HG02763 (cell line): ENCODE measurements around the gene OXT.
"Not testable (repeated sequence)": the region's sequence is repeated elsewhere in the genome, so short reads cannot be mapped to it uniquely, and the experiment has no call there.

Experiments used
- ATAC-seq: cut with Tn5 transposase; IDR thresholded peaks from one replicate; pipeline ENCODE4 v1.9.1; 2021; ENCODE audit warnings: mild to moderate bottlenecking, moderate library complexity; ENCODE audit not compliant: unreplicated experiment

OXT gene

DNA sequence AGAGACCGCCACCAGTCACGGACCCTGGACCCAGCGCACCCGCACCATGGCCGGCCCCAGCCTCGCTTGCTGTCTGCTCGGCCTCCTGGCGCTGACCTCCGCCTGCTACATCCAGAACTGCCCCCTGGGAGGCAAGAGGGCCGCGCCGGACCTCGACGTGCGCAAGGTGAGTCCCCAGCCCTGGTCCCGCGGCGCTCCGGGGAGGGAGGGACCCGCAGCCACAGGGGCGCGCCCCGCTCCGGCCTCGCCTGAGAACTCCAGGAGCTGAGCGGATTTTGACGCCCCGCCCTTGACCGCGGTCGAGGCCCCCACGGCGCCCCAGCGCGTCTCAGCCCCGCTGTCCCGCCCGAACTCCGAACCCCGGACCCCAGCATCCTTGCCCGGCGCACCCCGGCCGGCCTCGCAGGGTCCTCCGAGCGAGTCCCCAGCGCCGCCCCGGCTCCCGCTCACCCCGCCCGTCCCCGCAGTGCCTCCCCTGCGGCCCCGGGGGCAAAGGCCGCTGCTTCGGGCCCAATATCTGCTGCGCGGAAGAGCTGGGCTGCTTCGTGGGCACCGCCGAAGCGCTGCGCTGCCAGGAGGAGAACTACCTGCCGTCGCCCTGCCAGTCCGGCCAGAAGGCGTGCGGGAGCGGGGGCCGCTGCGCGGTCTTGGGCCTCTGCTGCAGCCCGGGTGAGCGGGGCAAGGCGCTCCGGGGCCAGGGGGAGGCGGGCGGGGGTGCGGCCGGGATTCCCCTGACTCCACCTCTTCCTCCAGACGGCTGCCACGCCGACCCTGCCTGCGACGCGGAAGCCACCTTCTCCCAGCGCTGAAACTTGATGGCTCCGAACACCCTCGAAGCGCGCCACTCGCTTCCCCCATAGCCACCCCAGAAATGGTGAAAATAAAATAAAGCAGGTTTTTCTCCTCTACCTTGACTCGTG, at the start of gene OXT:
Gene OXT, plus strand, starts transcription at position 11 of the 920 bp plus-strand sequence. Its CDS starts 36 bp downstream, at position 47.
- no peak for ATAC-seq

DNA sequence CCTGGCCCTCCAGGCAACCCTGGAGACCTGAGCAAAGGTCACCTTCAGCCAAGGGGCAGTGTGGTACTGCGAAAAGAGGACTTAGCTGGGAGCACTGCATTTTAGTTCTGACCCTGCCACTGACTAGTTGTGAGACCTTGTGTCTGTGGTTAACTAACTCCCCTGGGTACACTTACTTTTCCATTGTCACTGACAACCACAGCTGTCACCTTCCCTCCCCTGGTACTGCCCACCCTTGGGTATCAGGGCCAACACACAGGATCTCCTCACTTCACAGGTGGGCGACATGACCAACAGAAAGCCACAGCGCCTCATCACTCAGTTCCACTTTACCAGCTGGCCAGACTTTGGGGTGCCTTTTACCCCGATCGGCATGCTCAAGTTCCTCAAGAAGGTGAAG, 49.6 kb upstream of the OXT start:
- no peak for ATAC-seq

DNA sequence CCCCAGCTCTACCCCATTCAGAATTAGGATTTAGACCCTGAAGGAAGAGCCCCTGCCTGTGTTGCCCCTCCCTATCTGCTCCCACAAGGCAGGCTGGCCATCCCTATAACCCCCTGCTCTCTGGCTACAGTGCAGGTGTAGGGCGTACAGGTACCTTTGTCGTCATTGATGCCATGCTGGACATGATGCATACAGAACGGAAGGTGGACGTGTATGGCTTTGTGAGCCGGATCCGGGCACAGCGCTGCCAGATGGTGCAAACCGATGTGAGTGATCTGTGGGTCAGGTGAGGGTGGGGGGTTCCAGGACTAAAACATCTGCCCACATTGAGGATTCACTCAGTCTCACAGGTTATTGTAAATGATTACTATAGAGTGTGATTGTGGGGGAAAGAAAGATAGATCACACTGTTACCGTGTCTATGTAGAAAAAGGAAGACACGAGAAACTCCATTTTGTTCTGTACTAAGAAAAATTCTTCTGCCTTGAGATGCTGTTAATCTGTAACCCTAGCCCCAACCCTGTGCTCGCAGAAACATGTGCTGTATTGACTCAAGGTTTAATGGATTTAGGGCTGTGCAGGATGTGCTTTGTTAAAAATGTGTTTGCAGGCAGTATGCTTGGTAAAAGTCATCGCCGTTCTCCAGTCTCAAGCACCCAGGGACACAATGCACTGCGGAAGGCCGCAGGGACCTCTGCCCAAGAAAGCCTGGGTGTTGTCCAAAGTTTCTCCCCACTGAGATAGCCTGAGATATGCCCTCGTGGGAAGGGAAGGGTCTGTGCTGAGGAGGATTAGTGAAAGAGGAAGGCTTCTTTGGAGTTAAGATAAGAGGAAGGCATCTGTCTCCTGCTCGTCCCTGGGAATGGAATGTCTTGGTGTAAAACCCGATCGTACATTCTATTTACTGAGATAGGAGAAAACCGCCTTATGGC, 48.6 kb upstream of the OXT start:
- not testable (repeated sequence) for ATAC-seq

- ATAC-seq = no peak
Observed at GRCh38 chr20:3027987-3028386, 43.4 kb upstream of the OXT start.

DNA sequence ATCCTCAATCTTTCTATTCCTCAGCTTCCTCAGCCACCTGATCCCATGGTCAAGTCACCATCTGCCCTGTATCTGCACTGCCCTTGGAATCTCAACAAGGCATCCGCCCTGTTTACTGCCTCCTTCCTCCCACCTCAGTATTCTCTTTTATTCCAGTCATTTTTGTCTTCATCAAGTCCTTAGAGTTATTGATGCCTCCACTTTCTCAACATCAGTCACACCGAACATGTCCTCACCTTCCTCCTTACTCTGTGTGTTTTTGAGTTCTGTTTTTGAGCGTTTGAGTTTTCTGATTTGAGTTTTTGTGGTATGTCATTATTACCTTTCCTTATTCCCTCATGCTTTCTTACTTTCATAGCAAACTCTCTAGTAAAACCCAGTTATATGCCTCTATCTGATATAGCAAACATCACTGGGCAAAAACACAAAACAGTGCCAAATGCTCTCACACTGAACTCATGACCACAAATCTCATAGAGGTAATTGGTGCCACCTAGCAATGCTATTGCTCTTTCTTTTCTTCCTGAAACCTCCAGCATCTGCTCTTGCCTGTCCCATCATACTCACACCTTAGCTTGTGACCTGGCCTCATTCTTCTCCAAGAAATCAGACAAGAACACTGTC, 39.8 kb upstream of the OXT start:
- ATAC-seq = no peak

DNA sequence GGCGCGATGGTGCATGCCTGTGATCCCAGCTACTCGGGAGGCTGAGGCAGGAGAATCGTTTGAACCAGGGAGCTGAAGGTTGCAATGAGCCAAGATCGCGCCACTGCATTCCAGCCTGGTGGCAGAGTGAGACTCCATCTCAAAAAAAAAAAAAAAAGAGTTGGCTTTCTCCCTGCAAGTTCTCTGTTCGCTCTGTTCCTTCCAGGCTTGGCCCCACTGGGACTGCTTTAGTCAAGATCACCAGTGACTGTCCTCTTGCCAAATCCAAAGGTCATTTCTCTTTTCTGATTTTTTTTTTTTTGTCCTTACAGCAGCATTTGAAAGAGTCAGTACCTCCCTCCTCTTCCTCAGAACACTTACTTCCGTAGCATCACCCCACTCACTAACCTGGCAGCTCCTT, 38.8 kb upstream of the OXT start:
- ATAC-seq = no peak

DNA sequence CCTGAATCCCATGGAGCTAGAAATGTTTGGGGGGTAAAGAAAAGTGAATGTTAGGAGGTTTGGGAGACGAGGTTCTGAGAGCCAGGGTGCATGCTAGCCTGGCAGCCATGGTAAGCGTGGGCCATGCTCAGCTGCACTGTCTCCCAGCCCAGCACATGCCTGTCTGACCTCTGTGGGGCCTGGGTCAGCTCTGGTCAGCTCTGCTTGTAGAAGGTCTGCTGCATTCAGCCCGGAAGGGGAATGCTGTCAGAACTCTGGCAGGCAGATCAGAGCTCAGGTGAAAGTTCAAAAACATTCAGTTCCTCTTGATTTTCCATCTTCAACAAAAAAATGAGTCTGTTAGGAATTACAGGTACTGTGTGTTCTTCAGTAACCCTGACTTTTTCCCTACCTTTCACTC, 33.8 kb upstream of the OXT start:
- no peak for ATAC-seq

GRCh38 chr20:3038454-3038853, 33.0 kb upstream of the OXT start:
- ATAC-seq = no peak

DNA sequence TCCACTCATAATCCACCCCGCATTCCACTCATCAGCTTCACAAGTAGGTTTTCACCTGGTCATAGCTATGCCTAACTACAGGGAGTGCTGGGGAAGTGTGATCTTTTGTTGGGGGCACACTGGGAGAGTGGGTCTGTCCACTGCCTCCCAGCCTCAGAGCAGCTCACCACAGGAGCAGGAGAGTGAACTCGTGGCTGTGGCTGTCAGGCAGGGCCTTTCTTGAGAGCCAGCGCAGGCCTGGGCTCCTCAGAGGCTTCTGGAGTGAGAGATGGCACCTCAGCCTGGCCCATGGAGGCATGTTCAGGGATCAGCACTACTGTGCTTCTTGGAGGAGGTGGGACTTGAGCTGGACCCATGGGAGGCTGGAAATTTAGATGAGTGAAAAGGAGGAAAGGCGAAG, 32.0 kb upstream of the OXT start:
- no peak for ATAC-seq

- ATAC-seq = no peak
Observed at GRCh38 chr20:3040086-3040485, 31.3 kb upstream of the OXT start.

- no peak for ATAC-seq
Observed at GRCh38 chr20:3041854-3042409, 29.5 kb upstream of the OXT start.

DNA sequence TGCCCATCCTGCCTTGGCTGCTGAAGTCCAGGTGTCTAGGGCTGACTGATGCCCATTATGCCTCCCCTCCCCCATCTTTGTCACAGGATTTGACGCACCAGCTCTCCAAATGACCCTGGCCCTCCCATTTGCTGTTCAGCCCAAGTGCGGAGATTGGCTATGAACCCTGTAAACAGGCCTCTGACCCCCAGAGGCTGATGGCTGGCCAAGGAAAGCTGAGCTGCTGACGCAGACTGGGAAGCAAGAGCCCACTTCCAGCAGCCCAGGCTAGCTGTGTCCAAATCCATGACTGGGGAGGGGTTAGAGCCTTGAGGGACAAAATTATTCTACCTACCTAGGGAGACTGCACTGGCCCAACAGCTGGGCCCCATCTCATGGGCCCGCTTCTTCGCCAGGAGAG, 28.8 kb upstream of the OXT start:
- no peak for ATAC-seq

GRCh38 chr20:3043322-3043721, 28.1 kb upstream of the OXT start, which contains the start of gene GNRH2:
GNRH2 (plus strand) TSS chr20:3043622; CDS start chr20:3044415, 793 bp downstream.
- no peak for ATAC-seq

GRCh38 chr20:3044336-3044965, 27.0 kb upstream of the OXT start:
- ATAC-seq = no peak

DNA sequence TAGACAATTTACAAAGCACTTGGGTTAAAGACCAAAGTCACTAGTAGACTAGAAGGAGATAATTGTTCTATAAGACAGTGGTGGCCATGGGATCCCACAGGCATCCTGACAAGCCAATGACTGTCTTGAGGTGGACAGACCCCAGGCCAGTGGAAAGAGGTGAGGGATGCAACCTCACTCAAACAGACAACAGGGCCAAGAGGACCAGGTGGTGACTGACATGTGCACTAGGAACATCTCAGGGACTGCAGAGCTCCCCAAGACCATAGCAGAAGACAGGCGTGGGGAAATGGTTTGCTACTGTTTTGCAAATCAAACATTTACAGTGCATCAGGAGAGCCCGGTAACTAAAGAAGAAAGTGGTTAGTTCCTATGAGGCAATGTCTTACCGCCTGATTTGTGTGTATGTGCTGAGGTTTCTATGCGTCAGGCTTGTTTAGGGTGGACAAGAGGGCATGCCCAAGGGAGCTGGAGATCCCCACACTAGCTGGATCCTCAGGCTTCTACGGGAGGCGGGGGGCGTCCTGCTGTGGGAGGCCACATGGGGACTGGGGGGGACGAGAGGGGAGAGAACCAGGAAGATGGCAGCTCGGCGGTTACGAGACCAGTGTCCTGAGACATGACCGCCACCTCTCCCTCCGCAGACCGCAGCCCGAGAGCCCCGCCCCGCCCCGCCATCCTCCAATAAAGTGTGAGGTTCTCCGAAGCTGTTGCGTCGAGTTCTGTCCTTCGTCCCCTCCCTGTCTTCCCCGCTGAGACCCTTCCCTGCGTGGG, 26.2 kb upstream of the OXT start:
- ATAC-seq = peak; percentile 41

DNA sequence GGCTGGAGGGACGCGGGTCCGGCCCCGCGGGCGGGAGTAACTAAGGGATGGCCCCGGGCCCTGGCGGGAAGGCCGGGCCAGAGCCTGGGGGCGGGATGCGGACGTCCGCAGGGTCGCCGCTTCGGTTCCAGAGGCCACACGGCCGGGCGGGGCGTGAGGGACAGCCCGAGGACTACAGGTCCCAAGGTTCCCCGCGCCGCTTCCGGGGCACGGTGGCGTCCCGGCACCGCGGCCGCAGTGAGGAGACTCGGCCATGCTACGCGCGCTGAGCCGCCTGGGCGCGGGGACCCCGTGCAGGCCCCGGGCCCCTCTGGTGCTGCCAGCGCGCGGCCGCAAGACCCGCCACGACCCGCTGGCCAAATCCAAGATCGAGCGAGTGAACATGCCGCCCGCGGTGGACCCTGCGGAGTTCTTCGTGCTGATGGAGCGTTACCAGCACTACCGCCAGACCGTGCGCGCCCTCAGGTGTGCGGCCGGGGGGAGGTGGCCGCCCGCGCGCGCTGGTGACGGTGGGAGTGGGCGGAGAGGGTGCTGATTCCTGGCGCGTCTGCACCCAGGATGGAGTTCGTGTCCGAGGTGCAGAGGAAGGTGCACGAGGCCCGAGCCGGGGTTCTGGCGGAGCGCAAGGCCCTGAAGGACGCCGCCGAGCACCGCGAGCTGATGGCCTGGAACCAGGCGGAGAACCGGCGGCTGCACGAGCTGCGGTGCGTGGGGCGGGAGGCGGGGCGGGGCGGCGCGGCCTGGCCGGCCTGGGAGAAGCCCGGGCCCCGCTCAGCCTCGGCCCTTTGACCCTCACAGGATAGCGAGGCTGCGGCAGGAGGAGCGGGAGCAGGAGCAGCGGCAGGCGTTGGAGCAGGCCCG, 25.4 kb upstream of the OXT start, which contains the start of gene MRPS26:
Gene MRPS26, plus strand, starts transcription at position 237 of the 861 bp plus-strand sequence. Its CDS starts 17 bp downstream, at position 254.
- ATAC-seq = peak; percentile 85

- ATAC-seq = no peak
Observed at GRCh38 chr20:3046677-3047462, 24.6 kb upstream of the OXT start.
